ENCODE data around the gene DUSP1. TPM values are rescaled to one million over a fixed set of nuclear protein-coding genes. Genes with fewer than 3 reads are reported as not detected.
A peak's percentile ranks its signal among the peaks of the same experiment; 100 is the strongest.

Gene DUSP1
- total RNA-seq, 1 experiment from 2014 or later, result 522 TPM

GRCh38 chr5:172766287-172767108 lies 4.5 kb downstream of the DUSP1 start:
- Histone ChIP-seq H3K4me1 (ENCODE audit: insufficient read depth, low read length) (peaks cover 41% of the 10 kb centered on the region), H3K4me2 (ENCODE audit: low read length) (peak overlapping the region; percentile 22), H2AFZ (ENCODE audit: low read length) (no peak overlapping the region), H4K20me1 (ENCODE audit: low read length) (peaks cover 32% of the 10 kb centered on the region), H3K27ac (ENCODE audit: low read length) (peak overlapping the region; percentile 55), H3F3A (ENCODE audit: low read length, unreplicated experiment) (peaks cover 26% of the 10 kb centered on the region), H3K4me3 (ENCODE audit: low read length) (no peak overlapping the region; the same call in 1 of the 2 replicates), H3K79me2 (ENCODE audit: low read length) (peaks cover 35% of the 10 kb centered on the region), H3K27me3 (ENCODE audit: low read length) (no peaks in the 10 kb centered on the region), H3K36me3 (ENCODE audit: low read depth, low read length) (peaks cover 29% of the 10 kb centered on the region), H3K9ac (ENCODE audit: low read length) (peak overlapping the region; percentile 17), H3K9me2 (replicated peaks; ENCODE audit: low read length) (no peaks in the 10 kb centered on the region), H3K9me3 (ENCODE audit: low read length) (no peaks in the 10 kb centered on the region)
- intact Hi-C loops (cut with micrococcal nuclease), result loop anchor here (2.0 kb wide), 1 partner anchor 138 kb away; no protein-coding TSS in a partner anchor
- ATAC-seq, result no peak
- TF ChIP-seq, protein P1, sequence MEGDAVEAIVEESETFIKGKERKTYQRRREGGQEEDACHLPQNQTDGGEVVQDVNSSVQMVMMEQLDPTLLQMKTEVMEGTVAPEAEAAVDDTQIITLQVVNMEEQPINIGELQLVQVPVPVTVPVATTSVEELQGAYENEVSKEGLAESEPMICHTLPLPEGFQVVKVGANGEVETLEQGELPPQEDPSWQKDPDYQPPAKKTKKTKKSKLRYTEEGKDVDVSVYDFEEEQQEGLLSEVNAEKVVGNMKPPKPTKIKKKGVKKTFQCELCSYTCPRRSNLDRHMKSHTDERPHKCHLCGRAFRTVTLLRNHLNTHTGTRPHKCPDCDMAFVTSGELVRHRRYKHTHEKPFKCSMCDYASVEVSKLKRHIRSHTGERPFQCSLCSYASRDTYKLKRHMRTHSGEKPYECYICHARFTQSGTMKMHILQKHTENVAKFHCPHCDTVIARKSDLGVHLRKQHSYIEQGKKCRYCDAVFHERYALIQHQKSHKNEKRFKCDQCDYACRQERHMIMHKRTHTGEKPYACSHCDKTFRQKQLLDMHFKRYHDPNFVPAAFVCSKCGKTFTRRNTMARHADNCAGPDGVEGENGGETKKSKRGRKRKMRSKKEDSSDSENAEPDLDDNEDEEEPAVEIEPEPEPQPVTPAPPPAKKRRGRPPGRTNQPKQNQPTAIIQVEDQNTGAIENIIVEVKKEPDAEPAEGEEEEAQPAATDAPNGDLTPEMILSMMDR (conservative IDR thresholded peaks at IDR 0.05; ENCODE audit: low read depth, low read length), result no peak
- TF ChIP-seq EZH2 (IDR thresholded peaks at IDR 0.05; ENCODE audit: low read length, unreplicated experiment), result no peak
- TF ChIP-seq EZH2phosphoT487 (IDR thresholded peaks at IDR 0.05; ENCODE audit: borderline replicate concordance, low read length), result no peak
- BruUV-seq (replicated peaks), result TSS peak; percentile 18
- CTCF ChIA-PET, result interaction anchor here (0.5 to 1.5 kb wide), 2 partner anchors 103 to 192 kb away, joined by 3 to 4 read pairs; no protein-coding TSS in a partner anchor
- peak; percentile 30 for DNase-seq
- POLR2A ChIA-PET (ENCODE audit: unreplicated experiment), result no interaction called here

DNA sequence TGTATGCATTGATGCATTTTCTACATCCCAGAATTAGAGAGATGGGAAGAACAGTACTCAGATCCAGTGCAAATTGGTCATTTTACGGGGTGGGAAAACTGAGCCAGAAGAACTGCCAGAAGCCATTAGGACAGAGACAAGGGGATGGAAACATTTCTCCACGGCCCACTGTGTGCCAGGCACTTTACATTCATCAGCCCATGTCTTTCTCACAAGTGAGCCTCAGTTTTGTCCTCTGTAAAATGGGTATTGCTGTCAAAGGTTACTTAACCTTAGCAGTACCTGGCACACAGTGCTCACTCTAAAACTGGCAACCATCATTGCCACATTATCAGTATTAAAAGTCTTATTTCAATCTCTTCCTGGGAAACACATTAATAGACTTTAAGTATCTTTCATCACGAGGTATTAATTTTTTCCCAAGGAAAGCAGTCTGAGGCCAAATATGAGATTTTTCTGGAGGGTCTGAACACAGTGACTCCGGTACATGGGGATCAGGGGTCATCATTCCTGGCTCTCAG lies 5.2 kb downstream of the DUSP1 start:
- no peak overlapping the region for H2AFZ ChIP-seq (ENCODE audit: low read length)
- DNase-seq (no peak), ATAC-seq (no peak; the same call in 1 of the 2 replicates)
- intact Hi-C loops (cut with micrococcal nuclease), result loop anchor here (2.0 kb wide), 2 partner anchors 49 to 139 kb away; no protein-coding TSS in a partner anchor
- peaks cover 32% of the 10 kb centered on the region for H4K20me1 ChIP-seq (ENCODE audit: low read length)
- TF ChIP-seq EZH2 (IDR thresholded peaks at IDR 0.05; ENCODE audit: low read length, unreplicated experiment) (no peak), EZH2phosphoT487 (IDR thresholded peaks at IDR 0.05; ENCODE audit: borderline replicate concordance, low read length) (no peak)
- TF ChIP-seq, protein P1 (conservative IDR thresholded peaks at IDR 0.05; ENCODE audit: low read depth, low read length), result no peak
- no peaks in the 10 kb centered on the region for H3K9me2 ChIP-seq (replicated peaks; ENCODE audit: low read length)
- H3K9ac ChIP-seq (ENCODE audit: low read length), result peak overlapping the region; percentile 17
- peak overlapping the region; percentile 22; the same call in 1 of the 2 replicates for H3K4me2 ChIP-seq (ENCODE audit: low read length)
- H3F3A ChIP-seq (ENCODE audit: low read length, unreplicated experiment), result peaks cover 26% of the 10 kb centered on the region
- H3K27me3 ChIP-seq (ENCODE audit: low read length), result no peaks in the 10 kb centered on the region
- peaks cover 40% of the 10 kb centered on the region for H3K4me1 ChIP-seq (ENCODE audit: insufficient read depth, low read length)
- no TSS peak for BruUV-seq (replicated peaks)
- peak overlapping the region; percentile 55 for H3K27ac ChIP-seq (ENCODE audit: low read length)
- POLR2A ChIA-PET (ENCODE audit: unreplicated experiment), result interaction anchor here (0.5 to 0.6 kb wide), 2 partner anchors 218 to 984 kb away, joined by 3 to 8 read pairs; no protein-coding TSS in a partner anchor
- H3K9me3 ChIP-seq (ENCODE audit: low read length), result no peaks in the 10 kb centered on the region
- peaks cover 34% of the 10 kb centered on the region for H3K79me2 ChIP-seq (ENCODE audit: low read length)
- CTCF ChIA-PET, result interaction anchor here (0.5 to 1.5 kb wide), 3 partner anchors 51 to 193 kb away, joined by 3 to 4 read pairs (median 3); no protein-coding TSS in a partner anchor
- peak overlapping the region; percentile 2; the same call in 1 of the 2 replicates for H3K4me3 ChIP-seq (ENCODE audit: low read length)
- peaks cover 29% of the 10 kb centered on the region for H3K36me3 ChIP-seq (ENCODE audit: low read depth, low read length)

Measured in PC-3 (cell line).